SK-N-SH treated with all-trans-retinoic acid at 6 μM for 48 hours (cell line): ENCODE measurements around the gene ABI2.

ENCODE experiments used
- ATAC-seq: fragments of 200-7000 bp; cut with Tn5 transposase; 3 replicates; pipeline ENCODE4 v1.9.1; 2020; ENCODE audit warnings: mild to moderate bottlenecking, moderate library complexity
- ARNTL ChIP-seq: fragments of 450-650 bp; formaldehyde crosslinking; IDR thresholded peaks from 2 replicates; pipeline ENCODE4 v1.5.0; 2020; ENCODE audit warnings: low read depth, mild to moderate bottlenecking, moderate library complexity, borderline replicate concordance
- BACH2 ChIP-seq: fragments of 250-450 bp; sonication (Bioruptor Pico); IDR thresholded peaks from 2 replicates; pipeline ENCODE4 v1.9.0; 2021; ENCODE audit warnings: mild to moderate bottlenecking, borderline replicate concordance
- CSDC2 ChIP-seq: fragments of 250-450 bp; sonication (Bioruptor Pico); IDR thresholded peaks from 2 replicates; pipeline ENCODE4 v1.5.0; 2020; ENCODE audit warnings: mild to moderate bottlenecking, moderate library complexity
- ESRRG ChIP-seq: fragments of 250-450 bp; sonication (Bioruptor Pico); IDR thresholded peaks from 2 replicates; pipeline ENCODE4 v1.6.1; 2021; ENCODE audit warnings: mild to moderate bottlenecking
- ISL1 ChIP-seq: fragments of 250-450 bp; sonication (Bioruptor Pico); IDR thresholded peaks from 2 replicates; pipeline ENCODE4 v2.1.2; 2022; ENCODE audit warnings: mild to moderate bottlenecking, moderate library complexity
- OSR1 ChIP-seq: fragments of 250-450 bp; sonication (Bioruptor Pico); IDR thresholded peaks from 2 replicates; pipeline ENCODE4 v1.8.0; 2022; ENCODE audit warnings: moderate library complexity, mild to moderate bottlenecking, inconsistent platforms
- POU6F1 ChIP-seq: fragments of 250-450 bp; sonication (Bioruptor Pico); IDR thresholded peaks from 2 replicates; pipeline ENCODE4 v1.8.0; 2021; ENCODE audit warnings: low read depth, mild to moderate bottlenecking, moderate library complexity, borderline replicate concordance
- PPARA ChIP-seq: fragments of 250-450 bp; sonication (Bioruptor Pico); IDR thresholded peaks from 2 replicates; pipeline ENCODE4 v1.5.0; 2020; ENCODE audit warnings: mild to moderate bottlenecking, borderline replicate concordance
- RARB ChIP-seq: fragments of 250-450 bp; sonication (Bioruptor Pico); IDR thresholded peaks from 2 replicates; pipeline ENCODE4 v1.8.0; 2021; ENCODE audit warnings: mild to moderate bottlenecking, moderate library complexity
- SNAI2 ChIP-seq: fragments of 250-450 bp; sonication (Bioruptor Pico); IDR thresholded peaks from 2 replicates; pipeline ENCODE4 v1.5.0; 2020; ENCODE audit warnings: mild to moderate bottlenecking, moderate library complexity
- TCF4 ChIP-seq: fragments of 250-450 bp; sonication (Bioruptor Pico); IDR thresholded peaks from 2 replicates; pipeline ENCODE4 v1.8.0; 2021; ENCODE audit warnings: mild to moderate bottlenecking, moderate library complexity, borderline replicate concordance
- TOX ChIP-seq: fragments of 250-450 bp; sonication (Bioruptor Pico); IDR thresholded peaks from 2 replicates; pipeline ENCODE4 v1.8.0; 2021; ENCODE audit warnings: mild to moderate bottlenecking, moderate library complexity, borderline replicate concordance
- TSHZ2 ChIP-seq: fragments of 250-450 bp; sonication (Bioruptor Pico); IDR thresholded peaks from 2 replicates; pipeline ENCODE4 v1.5.0; 2020; ENCODE audit warnings: mild to moderate bottlenecking, moderate library complexity
- ZC3H10 ChIP-seq: fragments of 250-450 bp; sonication (Bioruptor Pico); IDR thresholded peaks from 2 replicates; pipeline ENCODE4 v1.5.1; 2021; ENCODE audit warnings: mild to moderate bottlenecking, moderate library complexity
- ZFP3 ChIP-seq: fragments of 250-450 bp; sonication (Bioruptor Pico); IDR thresholded peaks from 2 replicates; pipeline ENCODE4 v1.5.0; 2020; ENCODE audit warnings: mild to moderate bottlenecking, moderate library complexity
- ZFP30 ChIP-seq: fragments of 450-650 bp; formaldehyde crosslinking; IDR thresholded peaks from 2 replicates; pipeline ENCODE4 v1.5.0; 2022; ENCODE audit warnings: mild to moderate bottlenecking, moderate library complexity
- ZNF70 ChIP-seq: fragments of 450-650 bp; formaldehyde crosslinking; IDR thresholded peaks from 2 replicates; pipeline ENCODE4 v1.5.0; 2020; ENCODE audit warnings: mild to moderate bottlenecking, moderate library complexity
- ZNF8 ChIP-seq: fragments of 450-650 bp; formaldehyde crosslinking; IDR thresholded peaks from 2 replicates; pipeline ENCODE4 v1.5.0; 2020; ENCODE audit warnings: mild to moderate bottlenecking, moderate library complexity
- TF ChIP-seq, protein P1 (sequence below): fragments of 250-450 bp; sonication (Bioruptor Pico); IDR thresholded peaks from 2 replicates; pipeline ENCODE4 v1.8.0; 2020; ENCODE audit warnings: mild to moderate bottlenecking, moderate library complexity, borderline replicate concordance
- TF ChIP-seq, protein P2 (sequence below): fragments of 250-450 bp; sonication (Bioruptor Pico); IDR thresholded peaks from 2 replicates; pipeline ENCODE4 v1.5.1; 2020; ENCODE audit warnings: low read depth, mild to moderate bottlenecking, moderate library complexity

The ABI2 gene

GRCh38 chr2:203404996-203405395 lies 76.8 kb downstream of the ABI2 start:
- TF ChIP-seq ARNTL (CRISPR knock-in tag) (no peak), TSHZ2 (CRISPR knock-in tag) (no peak), BACH2 (CRISPR knock-in tag) (no peak), CSDC2 (CRISPR knock-in tag) (no peak), ZFP3 (CRISPR knock-in tag) (no peak)
- TF ChIP-seq, protein P1, sequence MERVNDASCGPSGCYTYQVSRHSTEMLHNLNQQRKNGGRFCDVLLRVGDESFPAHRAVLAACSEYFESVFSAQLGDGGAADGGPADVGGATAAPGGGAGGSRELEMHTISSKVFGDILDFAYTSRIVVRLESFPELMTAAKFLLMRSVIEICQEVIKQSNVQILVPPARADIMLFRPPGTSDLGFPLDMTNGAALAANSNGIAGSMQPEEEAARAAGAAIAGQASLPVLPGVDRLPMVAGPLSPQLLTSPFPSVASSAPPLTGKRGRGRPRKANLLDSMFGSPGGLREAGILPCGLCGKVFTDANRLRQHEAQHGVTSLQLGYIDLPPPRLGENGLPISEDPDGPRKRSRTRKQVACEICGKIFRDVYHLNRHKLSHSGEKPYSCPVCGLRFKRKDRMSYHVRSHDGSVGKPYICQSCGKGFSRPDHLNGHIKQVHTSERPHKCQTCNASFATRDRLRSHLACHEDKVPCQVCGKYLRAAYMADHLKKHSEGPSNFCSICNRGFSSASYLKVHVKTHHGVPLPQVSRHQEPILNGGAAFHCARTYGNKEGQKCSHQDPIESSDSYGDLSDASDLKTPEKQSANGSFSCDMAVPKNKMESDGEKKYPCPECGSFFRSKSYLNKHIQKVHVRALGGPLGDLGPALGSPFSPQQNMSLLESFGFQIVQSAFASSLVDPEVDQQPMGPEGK (CRISPR knock-in tag), result no peak
- ATAC-seq, result no peak

DNA sequence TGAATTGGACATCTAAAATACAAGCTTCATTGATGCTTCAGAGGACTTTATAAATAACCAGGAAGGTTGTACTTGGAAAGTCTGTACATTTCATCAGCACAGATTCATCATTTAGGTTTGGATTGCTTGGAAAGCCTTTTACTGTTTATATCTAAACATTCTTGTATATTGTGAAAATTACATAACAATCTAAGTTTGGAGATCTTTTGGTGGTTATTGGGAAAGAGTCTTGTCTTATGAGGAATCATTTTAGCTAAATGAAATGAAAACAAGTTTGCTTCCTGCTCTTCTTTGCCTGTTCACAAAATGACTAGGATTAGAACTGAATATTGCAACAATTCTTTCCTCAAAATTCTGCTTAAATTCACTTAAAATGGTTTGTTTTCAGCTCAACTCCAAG lies 79.3 kb downstream of the ABI2 start:
- no peak for TF ChIP-seq ESRRG (CRISPR knock-in tag)
- TF ChIP-seq POU6F1 (CRISPR knock-in tag), result no peak
- TF ChIP-seq ZFP30 (CRISPR knock-in tag), result no peak
- TF ChIP-seq OSR1 (CRISPR knock-in tag), result no peak
- TF ChIP-seq BACH2 (CRISPR knock-in tag), result no peak
- no peak for TF ChIP-seq PPARA (CRISPR knock-in tag)
- no peak for TF ChIP-seq ZNF8 (CRISPR knock-in tag)
- TF ChIP-seq RARB, result no peak
- no peak for TF ChIP-seq ZFP3 (CRISPR knock-in tag)
- TF ChIP-seq ZC3H10, result no peak
- TF ChIP-seq ARNTL (CRISPR knock-in tag), result no peak
- TF ChIP-seq, protein P2, sequence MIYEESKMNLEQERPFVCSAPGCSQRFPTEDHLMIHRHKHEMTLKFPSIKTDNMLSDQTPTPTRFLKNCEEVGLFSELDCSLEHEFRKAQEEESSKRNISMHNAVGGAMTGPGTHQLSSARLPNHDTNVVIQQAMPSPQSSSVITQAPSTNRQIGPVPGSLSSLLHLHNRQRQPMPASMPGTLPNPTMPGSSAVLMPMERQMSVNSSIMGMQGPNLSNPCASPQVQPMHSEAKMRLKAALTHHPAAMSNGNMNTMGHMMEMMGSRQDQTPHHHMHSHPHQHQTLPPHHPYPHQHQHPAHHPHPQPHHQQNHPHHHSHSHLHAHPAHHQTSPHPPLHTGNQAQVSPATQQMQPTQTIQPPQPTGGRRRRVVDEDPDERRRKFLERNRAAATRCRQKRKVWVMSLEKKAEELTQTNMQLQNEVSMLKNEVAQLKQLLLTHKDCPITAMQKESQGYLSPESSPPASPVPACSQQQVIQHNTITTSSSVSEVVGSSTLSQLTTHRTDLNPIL, result no peak
- ATAC-seq, result no peak

DNA sequence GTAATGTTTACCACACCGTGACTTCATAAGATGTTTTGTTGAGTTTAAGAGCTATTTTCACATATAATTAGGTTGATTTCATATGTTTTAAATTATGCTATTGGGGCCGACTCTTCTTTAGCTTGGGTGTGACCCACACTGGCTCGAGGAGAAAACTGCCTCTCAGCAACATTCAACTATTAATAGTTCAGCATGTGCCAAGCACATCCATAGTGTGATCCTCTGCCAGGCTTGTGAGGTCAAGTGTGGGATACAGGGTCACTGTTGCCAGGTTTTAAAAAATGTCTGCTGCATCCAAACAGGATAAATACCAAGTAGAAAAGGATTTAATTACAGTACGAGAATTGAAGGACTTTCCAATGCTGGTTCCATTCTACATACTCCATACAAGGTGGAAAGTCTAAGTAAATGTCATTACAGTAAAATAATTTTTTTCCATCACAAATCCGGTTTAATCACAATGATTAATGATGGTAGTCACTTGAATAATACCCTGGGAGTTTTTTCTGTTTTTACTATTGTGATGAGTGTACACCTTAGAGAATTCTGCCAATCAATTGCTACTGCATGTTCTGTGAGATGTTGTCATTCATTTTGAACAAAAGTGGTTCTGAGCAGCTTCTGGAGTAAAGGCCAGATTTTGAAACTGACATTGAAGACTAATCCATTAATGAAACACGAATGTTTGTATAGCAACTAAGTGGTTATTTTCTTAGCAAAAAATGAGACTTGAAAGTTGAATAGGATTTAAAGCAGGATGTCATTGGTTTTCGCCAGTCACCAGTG lies 84.5 kb downstream of the ABI2 start:
- TF ChIP-seq CSDC2 (CRISPR knock-in tag) (no peak), ZNF70 (CRISPR knock-in tag) (no peak), BACH2 (CRISPR knock-in tag) (no peak), PPARA (CRISPR knock-in tag) (no peak), OSR1 (CRISPR knock-in tag) (no peak), ISL1 (CRISPR knock-in tag) (no peak), ZC3H10 (no peak), RARB (no peak), TCF4 (CRISPR knock-in tag) (no peak), TOX (CRISPR knock-in tag) (no peak), POU6F1 (CRISPR knock-in tag) (no peak), SNAI2 (CRISPR knock-in tag) (no peak)
- TF ChIP-seq, protein P2, result no peak
- TF ChIP-seq, protein P1 (CRISPR knock-in tag), result no peak
- TF ChIP-seq, all 23 proteins: peak for 0
- no peak for ATAC-seq
